Epidermal melanocyte (primary cell): ENCODE measurements around the gene CYTH4.

Experiments used
- DNase-seq: peaks from one replicate; pipeline ENCODE4 v3.0.0; 2011; ENCODE audit warnings: low spot score; ENCODE audit not compliant: insufficient read length

CYTH4 gene

DNA sequence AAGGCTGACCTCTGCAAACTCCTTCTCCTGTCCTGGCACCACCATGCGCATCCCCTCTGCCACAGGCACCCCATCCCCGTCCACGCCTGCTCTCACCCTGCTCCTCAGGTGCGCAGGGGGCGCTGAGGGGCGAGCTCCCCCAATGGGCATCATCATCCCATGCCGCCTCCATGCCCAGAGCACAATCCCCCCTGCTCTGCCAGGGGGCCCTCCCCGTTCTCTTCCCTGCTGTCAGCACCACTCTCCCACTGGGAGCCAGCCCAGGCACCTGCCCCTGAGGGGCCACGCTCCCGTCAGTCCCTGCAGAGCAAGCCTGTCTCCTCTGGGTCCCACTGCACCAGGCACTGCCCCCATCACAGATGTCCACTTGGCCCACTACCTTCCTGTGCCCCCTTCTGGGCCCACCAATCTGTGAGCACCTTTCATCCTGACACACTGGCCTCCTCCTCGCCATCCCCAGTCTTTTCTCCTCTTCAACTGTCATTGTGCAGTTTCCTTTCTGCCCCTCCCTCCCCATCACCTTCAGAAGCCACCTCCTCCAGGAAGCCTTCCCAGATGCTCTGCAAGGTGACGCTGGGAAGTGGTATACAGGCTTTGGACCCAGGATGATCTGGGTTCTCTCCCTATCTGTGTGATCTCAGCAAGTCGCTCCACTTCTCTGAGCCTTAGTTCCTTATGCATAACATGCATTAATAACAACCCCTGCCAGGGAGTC, 62.6 kb downstream of the CYTH4 start:
- no peak for DNase-seq

- DNase-seq = peak; percentile 77
Measured at GRCh38 chr22:37345863-37346504, 63.7 kb downstream of the CYTH4 start.

DNA sequence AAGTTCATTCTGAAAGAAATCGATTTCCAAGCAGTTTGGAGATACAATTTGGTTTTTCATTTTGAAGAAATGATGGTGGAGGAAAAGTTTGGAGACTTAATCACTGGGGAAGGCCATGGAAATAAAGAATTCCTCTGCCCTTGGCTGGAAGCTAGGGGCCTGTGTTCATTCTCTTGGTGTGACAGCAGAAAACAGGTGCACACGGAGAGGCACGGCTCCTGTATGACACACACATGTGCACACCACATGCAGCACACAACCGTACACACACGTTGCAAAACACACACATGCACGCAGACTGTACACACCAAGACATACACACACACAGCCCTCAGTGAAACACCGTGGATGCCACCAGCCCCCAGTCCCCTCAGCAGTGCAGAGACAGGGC, 64.2 kb downstream of the CYTH4 start:
- DNase-seq = no peak

- DNase-seq = no peak
Measured at GRCh38 chr22:37349043-37349814, 66.9 kb downstream of the CYTH4 start.

DNA sequence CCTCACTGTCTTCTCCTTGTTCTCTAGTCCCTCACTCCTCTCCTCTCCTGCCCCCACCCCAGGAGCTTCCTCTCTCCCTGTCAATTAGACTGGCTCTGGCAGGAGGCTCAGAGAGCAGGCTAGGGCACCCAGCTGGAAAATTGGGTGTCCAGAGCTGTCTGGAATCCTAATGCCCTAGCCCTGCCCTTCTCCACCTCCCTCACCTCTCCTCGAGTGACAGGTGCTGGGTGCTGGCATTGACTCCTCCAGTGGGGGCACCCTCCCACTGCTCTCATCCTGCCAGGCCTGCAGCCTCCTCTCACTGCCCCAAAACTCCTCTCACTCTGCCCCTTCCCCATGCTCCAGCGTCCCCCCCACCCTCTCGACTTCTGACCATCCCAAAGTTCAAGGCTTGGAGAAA, 68.9 kb downstream of the CYTH4 start:
- no peak for DNase-seq

DNA sequence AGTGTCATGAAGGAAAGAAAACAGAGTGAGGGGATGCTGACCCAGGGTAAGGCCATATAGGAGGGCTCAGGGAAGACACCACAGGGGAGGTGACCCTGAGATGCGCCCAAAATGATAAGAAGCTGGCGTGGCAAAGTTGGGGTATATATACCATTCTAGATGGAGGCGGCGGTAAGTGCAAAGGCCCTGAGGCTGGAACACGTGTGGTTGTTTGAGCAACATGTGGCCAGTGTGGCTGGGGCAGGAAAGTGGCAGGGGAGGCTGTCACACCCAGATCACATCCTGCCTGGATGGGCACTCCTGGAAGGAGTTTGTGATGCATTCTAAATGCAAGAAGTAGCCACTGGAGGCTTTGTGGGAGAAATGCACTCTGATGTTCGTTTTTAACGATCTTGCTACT, 70.2 kb downstream of the CYTH4 start:
- DNase-seq = no peak

GRCh38 chr22:37353839-37354238, 71.5 kb downstream of the CYTH4 start:
- DNase-seq = no peak

- DNase-seq = no peak
Measured at GRCh38 chr22:37354261-37354660, 72.0 kb downstream of the CYTH4 start.

DNA sequence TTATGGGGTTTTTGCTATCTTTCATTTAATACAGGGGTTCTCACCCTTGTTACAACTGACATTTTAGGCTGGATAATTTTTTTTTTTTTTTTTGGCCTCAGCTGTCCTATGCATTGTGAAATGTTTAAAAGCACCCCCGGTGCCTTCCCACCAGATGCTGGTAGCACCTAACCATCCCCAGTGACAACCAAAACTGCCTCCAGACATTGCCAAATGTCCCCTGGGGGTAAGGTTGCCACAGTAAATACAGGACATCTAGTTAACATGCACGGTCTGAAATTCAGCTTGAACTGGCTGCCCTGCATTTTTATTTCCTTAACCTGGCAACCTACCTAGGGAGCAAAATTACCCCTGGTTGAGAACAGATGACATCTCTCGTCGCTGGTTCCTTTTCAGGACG, 72.4 kb downstream of the CYTH4 start:
- DNase-seq = no peak

- no peak for DNase-seq
Measured at GRCh38 chr22:37355174-37355573, 72.9 kb downstream of the CYTH4 start.

DNA sequence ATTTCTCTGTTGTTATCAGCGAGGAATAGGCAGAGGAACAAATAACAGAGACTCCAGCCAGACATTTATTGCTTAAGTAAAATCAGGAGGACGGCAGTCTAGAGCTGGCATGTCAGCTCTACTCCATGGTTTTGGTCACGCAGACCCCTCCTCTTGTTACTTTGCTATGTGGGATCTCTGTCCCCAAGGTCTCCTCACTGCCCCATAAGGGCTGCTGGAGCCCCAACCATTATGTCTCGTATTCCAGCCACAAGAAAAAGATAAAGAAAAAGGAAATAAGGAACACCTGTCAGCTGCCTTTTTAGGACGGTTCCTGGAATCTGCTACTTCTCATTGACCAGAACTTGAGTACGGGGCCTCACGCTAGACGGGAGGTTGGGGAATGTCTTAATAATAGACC, 74.6 kb downstream of the CYTH4 start:
- no peak for DNase-seq

GRCh38 chr22:37357446-37358075, 75.3 kb downstream of the CYTH4 start:
- DNase-seq = no peak

- DNase-seq = no peak
Measured at GRCh38 chr22:37358386-37358785, 76.1 kb downstream of the CYTH4 start.

GRCh38 chr22:37358917-37359316, 76.6 kb downstream of the CYTH4 start:
- DNase-seq = no peak

DNA sequence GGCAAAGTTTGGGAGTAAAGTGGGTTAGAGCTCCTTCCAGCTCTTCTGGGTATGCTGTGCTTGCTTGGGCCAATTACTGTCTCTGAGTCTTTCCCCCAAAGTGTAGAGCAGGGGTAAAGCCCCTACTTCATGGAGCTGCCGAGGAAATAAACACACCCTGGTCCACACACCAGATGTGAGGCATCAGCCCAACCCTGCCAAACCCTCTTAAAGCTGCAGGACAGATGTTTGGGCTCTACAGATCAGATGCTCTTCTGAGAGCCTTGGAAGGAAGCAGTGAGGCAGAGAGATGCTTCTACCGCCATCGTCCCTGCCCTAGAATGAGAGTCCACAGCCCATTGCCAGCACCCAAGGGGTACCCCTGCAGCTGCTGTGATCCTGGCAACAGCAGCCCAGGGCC, 80.3 kb downstream of the CYTH4 start:
- peak; percentile 64 for DNase-seq

- no peak for DNase-seq
Measured at GRCh38 chr22:37363261-37363992, 81.1 kb downstream of the CYTH4 start.
